H1 (cell line): ENCODE data around the gene PAQR8. TPM values are rescaled to one million over a fixed set of nuclear protein-coding genes. Genes with fewer than 3 reads are reported as not detected.

Experiments
- CHD7 ChIP-seq: fragments of 300-600 bp; sonication (generic); IDR thresholded peaks from 2 replicates; pipeline ENCODE4 v1.7.1; 2012; ENCODE audit warnings: low read length, moderate library complexity, mild to moderate bottlenecking, inconsistent platforms; ENCODE audit not compliant: insufficient replicate concordance
- USF2 ChIP-seq: IDR thresholded peaks from 2 replicates; pipeline ENCODE4 v1.6.1; 2011; ENCODE audit warnings: low read length, improper control_type of control experiment
- polyA plus RNA-seq, 7 experiments: library from polyadenylated mRNA; depleted of rRNA in 3 of 7; stranded (reverse) in 5 of 7; unstranded in 2 of 7; fragments of >200 nt in 5 of 7; fragments of 200-250 nt in 2 of 7; gene quantifications; 1 replicate in 5 of 7; 2 replicates in 1 of 7; 4 replicates in 1 of 7; pipeline versions ENCODE4 v1.2.1 to v1.2.3, GENCODE V29; 2011 to 2013; ENCODE audit warnings: missing spikeins in 2 of 7, mixed read lengths in 2 of 7
- total RNA-seq: library from RNA; stranded (reverse); fragmentation: NEBNext Ultra II Directional; extraction: Animal tissue kit (Norgen Biotek cat#: 25700); gene quantifications from 2 replicates; pipeline ENCODE4 v1.2.1, GENCODE V29; 2021

Gene PAQR8
- total and polyA plus RNA-seq, 2 of the 8 experiments (the other 6 are each of a cell fraction or from before 2014, with no cell fraction given) = 7.6 to 9.6 TPM

GRCh38 chr6:52415917-52416628 lies 54.1 kb downstream of the PAQR8 start (continued):
- no peak for TF ChIP-seq CHD7
- 0 out of 2 replicates have a peak, but pooled peaks have one; percentile 25 for TF ChIP-seq USF2
- TF ChIP-seq, all 59 proteins: peak for 2
